ENCODE data around the gene PSMA5.

DNA sequence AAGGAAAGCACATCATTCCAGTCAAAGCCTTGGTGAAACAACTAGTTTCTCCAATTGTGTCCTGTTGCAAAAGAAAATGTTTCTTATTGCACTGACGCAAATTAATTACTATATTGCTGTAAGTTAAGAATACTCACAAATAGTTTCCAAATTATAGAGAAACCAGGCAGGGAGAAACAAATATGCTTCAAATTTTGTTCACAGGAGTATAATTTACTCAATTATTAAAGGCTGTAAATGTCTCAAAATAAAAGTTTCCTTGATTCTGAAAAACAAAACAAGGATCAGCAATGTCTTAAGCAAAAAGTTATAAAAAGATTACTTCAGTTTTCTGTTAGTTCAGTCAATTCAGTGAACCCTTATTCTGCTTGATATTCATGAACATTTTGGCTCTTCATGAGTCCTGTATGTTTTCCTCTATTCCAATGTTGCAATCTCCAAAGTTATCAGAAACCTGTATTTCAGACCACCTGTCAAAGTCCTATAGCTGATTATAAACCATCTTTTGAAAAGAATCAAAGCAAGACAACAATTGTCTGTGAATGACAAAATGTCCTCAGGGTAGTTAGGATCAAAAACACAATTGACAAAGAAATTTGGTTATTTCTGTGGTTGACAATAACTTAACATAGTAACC lies 28.4 kb upstream of the PSMA5 start:
- TF ChIP-seq ZNF510 (tag by site-specific recombination; IDR thresholded peaks at IDR 0.05; ENCODE audit: insufficient replicate concordance) = no peak
- TF ChIP-seq, protein P1, sequence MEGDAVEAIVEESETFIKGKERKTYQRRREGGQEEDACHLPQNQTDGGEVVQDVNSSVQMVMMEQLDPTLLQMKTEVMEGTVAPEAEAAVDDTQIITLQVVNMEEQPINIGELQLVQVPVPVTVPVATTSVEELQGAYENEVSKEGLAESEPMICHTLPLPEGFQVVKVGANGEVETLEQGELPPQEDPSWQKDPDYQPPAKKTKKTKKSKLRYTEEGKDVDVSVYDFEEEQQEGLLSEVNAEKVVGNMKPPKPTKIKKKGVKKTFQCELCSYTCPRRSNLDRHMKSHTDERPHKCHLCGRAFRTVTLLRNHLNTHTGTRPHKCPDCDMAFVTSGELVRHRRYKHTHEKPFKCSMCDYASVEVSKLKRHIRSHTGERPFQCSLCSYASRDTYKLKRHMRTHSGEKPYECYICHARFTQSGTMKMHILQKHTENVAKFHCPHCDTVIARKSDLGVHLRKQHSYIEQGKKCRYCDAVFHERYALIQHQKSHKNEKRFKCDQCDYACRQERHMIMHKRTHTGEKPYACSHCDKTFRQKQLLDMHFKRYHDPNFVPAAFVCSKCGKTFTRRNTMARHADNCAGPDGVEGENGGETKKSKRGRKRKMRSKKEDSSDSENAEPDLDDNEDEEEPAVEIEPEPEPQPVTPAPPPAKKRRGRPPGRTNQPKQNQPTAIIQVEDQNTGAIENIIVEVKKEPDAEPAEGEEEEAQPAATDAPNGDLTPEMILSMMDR (tag by site-specific recombination; IDR thresholded peaks at IDR 0.05) = no peak
- TF ChIP-seq ZNF133 (tag by site-specific recombination; IDR thresholded peaks at IDR 0.05) = no peak
- TF ChIP-seq ZBTB7A (tag by site-specific recombination; IDR thresholded peaks at IDR 0.05; ENCODE audit: low read depth) = no peak
- peak; percentile 100 for TF ChIP-seq SETDB1 (IDR thresholded peaks at IDR 0.05; ENCODE audit: insufficient read length, low read length)
- TF ChIP-seq, protein P2, sequence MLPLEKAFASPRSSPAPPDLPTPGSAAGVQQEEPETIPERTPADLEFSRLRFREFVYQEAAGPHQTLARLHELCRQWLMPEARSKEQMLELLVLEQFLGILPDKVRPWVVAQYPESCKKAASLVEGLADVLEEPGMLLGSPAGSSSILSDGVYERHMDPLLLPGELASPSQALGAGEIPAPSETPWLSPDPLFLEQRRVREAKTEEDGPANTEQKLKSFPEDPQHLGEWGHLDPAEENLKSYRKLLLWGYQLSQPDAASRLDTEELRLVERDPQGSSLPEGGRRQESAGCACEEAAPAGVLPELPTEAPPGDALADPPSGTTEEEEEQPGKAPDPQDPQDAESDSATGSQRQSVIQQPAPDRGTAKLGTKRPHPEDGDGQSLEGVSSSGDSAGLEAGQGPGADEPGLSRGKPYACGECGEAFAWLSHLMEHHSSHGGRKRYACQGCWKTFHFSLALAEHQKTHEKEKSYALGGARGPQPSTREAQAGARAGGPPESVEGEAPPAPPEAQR (tag by site-specific recombination; IDR thresholded peaks at IDR 0.05) = no peak
- TF ChIP-seq TRIM28 (IDR thresholded peaks at IDR 0.05; ENCODE audit: borderline replicate concordance, low read length) = peak; percentile 93
- TF ChIP-seq ZNF140 (tag by site-specific recombination; IDR thresholded peaks at IDR 0.05) = no peak
- no peak for TF ChIP-seq ZNF549 (tag by site-specific recombination; IDR thresholded peaks at IDR 0.05)
- no peak for TF ChIP-seq MYNN (tag by site-specific recombination; IDR thresholded peaks at IDR 0.05; ENCODE audit: borderline replicate concordance)
- TF ChIP-seq ZNF274 (IDR thresholded peaks at IDR 0.05; ENCODE audit: low read length) = no peak
- TF ChIP-seq ZNF274 (tag by site-specific recombination; IDR thresholded peaks at IDR 0.05; ENCODE audit: borderline replicate concordance) = no peak
- TF ChIP-seq ZNF324 (tag by site-specific recombination; IDR thresholded peaks at IDR 0.05) = no peak
- TF ChIP-seq ZNF350 (tag by site-specific recombination; IDR thresholded peaks at IDR 0.05) = no peak

Data from HEK293 (cell line).